GM12891 (cell line): ENCODE data around the gene CCN5.

Experiments
- DNase-seq: peaks from one replicate; pipeline ENCODE4 v3.0.0; 2011; ENCODE audit warnings: low spot score; ENCODE audit not compliant: insufficient read length
- FAIRE-seq: peaks from 2 replicates; lab custom pipeline; 2011; peaks lifted over from hg19 to GRCh38; lab: Jason Lieb, UNC
- PAX5 ChIP-seq: IDR thresholded peaks from 2 replicates; pipeline ENCODE4 v1.6.1; 2011; ENCODE audit warnings: low read length, moderate library complexity, mild to moderate bottlenecking; ENCODE audit not compliant: insufficient read depth, severe bottlenecking
- POLR2A ChIP-seq: IDR thresholded peaks from 2 replicates; pipeline ENCODE4 v1.6.1; 2011; ENCODE audit warnings: low read depth, low read length, control low read depth
- POLR2AphosphoS5 ChIP-seq: IDR thresholded peaks from 2 replicates; pipeline ENCODE4 v1.6.1; 2011; ENCODE audit warnings: low read depth, low read length, control low read depth
- POU2F2 ChIP-seq: IDR thresholded peaks from 2 replicates; pipeline ENCODE4 v1.6.1; 2011; ENCODE audit warnings: low read depth, mild to moderate bottlenecking, control low read depth, low read length, moderate library complexity
- SPI1 ChIP-seq: IDR thresholded peaks from 2 replicates; pipeline ENCODE4 v1.6.1; 2011; ENCODE audit warnings: low read depth, low read length, control low read depth
- TAF1 ChIP-seq: IDR thresholded peaks from 2 replicates; pipeline ENCODE4 v1.6.1; 2011; ENCODE audit warnings: low read depth, low read length, control low read depth

CCN5 gene

DNA sequence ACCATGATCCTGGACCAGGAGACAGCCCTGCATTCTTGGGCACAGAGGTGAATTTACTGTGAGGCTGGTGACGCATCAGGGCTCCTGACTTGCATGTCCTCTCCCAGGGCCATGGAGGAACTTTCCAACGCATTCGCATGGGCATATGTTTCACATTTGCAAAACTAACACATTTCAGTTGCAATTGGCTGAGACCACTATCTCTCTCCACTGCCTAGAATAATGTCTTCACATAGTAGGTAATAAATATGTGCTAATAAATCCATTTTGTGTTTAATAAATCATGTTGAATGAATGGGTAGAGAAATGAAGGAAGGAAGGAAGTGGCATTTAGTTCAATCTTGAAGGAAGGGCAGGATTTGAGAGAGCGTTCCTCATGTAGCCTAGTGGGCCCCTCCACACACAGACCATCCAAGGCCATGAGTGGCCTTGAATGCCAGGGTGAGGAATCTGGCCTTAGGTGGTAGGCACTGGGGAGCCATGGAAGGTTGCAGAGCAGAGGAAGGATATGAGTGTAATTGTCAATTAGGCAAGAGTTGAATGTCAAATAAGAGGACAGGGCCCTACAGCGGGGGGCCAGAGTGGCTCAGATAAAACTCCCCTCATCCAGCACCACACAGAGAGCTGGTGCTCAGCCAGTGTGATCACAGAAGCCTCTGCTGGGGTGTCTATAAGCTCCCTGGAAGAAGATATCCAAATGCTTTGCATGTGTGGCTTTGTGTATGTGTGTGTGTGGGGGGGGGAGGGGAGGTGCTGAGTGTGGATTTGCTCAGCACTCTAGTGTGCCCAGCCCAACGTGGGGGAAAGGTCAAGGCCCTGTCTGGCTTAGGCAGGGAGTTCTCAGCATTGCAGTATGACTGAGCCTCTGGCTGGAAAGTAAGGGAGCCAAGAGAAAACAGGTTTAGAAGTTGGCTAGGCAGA is 30.9 kb upstream of the CCN5 start:
- TF ChIP-seq SPI1 (no peak), PAX5 (no peak), TAF1 (no peak), POU2F2 (no peak), POLR2A (no peak), POLR2AphosphoS5 (no peak)
- FAIRE-seq (no peak), DNase-seq (no peak)

DNA sequence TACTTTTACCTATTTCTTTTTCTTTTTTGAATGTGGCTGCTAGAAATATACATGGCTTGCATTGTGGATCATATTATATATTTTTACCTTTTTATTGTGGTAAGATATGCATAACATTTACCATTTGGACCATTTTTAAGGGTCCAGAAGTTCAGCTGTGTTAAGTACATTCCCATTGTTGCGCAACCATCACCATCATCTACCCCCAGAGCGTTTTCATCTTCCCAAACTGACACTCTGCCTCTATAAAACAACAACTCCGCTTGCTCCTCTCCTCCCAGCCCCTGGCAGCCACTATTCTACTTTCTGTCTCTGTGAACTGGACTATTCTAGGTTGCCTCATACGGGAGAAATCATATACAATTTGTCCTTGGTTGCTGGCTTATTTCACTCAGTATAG is 28.2 kb upstream of the CCN5 start:
- TF ChIP-seq PAX5 (no peak), POLR2A (no peak), TAF1 (no peak), SPI1 (no peak), POLR2AphosphoS5 (no peak), POU2F2 (no peak)
- FAIRE-seq (no peak), DNase-seq (no peak)

DNA sequence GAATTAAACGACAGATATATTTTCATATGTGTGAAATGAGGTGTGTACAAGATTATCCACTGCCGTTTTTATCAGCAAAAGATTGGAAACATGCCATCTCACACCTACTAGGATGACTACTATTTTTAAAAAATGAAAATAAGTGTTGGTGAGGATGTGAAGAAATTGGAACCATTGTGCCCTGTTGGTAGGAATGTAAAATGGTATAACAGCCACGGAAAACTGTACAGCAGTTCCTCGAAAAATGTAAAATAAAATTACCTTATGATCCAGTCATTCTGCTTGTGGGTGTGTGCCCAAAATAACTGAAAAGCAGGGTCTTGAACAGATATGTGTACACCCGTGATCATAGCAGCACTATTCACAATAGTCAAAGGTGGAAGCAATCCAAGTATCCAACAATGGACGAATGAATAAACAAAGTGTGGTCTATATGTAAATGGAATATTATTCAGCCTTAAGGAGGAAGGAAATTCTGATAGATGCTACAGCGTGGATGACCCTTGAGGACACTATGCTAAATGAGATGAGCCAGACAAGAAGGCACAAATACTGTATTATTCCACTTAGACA is 27.0 kb upstream of the CCN5 start:
- no peak for TF ChIP-seq POLR2A
- no peak for TF ChIP-seq POU2F2
- TF ChIP-seq SPI1: no peak
- TF ChIP-seq POLR2AphosphoS5: no peak
- no peak for TF ChIP-seq TAF1
- FAIRE-seq (no peak), DNase-seq (no peak)

DNA sequence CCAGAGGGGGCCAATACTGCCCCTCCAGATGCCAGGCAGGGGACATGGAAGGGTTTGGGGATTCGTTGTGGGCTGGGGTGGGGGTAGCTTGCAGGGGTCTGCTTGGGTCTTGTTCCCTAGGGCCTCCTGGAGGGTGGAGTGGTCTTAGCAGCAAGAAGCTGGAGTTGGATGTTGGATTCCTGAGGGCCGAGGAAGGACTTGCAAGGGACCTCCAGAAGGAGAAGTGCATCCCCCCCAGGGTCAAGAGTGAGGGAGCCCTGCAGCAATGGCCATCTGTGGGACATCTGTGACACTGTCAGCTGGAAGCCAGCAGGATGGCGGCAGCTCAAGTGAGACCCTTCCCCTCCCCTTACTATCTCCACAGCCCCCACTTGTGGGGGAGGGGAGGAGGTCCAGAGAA is 25.4 kb upstream of the CCN5 start:
- no peak for TF ChIP-seq POLR2AphosphoS5
- no peak for TF ChIP-seq PAX5
- TF ChIP-seq TAF1: no peak
- TF ChIP-seq POU2F2: no peak
- no peak for TF ChIP-seq POLR2A
- no peak for TF ChIP-seq SPI1
- DNase-seq: no peak
- FAIRE-seq: no peak

DNA sequence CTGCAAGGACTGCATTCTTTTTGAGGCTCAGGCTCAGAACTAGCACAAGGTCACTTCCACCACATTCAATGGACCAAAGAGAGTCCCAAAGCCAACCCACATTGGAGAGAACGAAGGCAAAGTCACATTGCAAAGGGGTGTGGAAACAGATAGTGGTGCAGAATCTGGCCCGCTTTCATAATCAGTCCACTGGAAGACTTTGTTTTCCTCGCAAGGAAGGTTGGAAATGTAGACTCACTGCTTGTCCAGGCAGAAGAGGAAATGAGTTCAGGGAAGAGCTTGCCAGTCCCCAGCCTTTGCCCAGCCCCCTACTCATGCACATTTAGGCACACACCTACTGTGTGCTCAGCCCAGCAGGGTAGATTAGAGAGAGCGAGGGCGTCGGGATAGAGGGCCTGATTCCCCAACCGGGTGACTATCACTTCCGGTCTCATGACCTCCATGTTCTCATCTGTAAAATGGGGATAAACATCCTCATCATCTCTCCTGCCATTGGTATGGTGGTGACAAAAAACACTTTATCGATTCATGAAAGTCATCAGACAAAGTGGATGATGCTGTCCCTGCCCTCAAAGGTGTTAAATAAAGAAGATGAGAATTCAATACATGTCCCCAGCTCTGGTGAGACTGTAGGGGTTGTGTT is 24.3 kb upstream of the CCN5 start:
- no peak for FAIRE-seq
- no peak for DNase-seq
- TF ChIP-seq POU2F2 (no peak), POLR2AphosphoS5 (no peak), SPI1 (no peak), POLR2A (no peak), TAF1 (no peak), PAX5 (no peak)

DNA sequence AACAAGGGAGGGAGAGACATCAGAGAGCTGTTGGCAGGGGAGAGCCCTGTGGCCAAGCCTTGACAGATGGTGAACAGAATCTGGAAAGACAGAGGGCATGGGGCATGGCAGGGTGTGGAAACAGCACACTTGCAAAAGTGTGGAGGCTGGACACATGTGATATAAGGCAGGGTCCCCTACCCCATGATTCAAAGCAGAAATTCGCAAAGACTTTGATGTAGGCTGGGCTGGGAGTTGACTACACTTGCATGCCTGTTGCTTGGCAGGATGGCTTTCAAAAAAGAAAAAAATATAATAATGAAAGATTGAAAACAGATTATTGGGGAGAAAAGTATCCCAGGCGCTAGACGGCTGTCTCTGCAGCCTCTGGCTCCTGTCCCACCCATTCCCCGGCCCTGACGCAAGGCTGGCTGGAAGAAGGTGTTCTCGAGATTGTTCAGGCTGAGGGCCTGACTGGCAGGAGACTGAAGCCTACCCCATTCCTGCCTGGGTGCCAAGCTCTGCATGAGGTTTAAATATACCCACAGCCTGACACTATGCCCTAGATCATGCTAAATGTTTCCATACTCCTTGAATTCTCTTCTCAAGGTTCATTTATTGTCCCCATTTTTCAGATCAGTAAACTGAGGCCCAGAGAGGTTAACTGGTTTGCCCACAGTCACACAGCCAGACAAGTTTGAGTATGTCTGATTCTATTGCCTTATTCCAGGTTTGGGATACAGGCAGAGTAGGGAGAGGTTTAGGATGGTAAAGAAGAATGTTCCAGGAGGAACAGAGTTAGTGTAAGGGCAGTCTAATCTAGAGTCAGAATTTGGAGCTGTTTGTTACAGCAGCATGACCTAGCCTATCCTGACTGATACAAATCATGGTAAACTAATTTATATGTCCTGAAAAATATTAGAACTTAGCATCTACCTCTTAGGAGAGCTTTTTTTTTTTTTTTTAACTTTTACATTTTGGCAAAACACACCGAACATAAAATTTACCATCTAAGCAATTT is 23.4 kb upstream of the CCN5 start:
- TF ChIP-seq POU2F2 (no peak), PAX5 (no peak)
- DNase-seq (no peak), FAIRE-seq (no peak)

DNA sequence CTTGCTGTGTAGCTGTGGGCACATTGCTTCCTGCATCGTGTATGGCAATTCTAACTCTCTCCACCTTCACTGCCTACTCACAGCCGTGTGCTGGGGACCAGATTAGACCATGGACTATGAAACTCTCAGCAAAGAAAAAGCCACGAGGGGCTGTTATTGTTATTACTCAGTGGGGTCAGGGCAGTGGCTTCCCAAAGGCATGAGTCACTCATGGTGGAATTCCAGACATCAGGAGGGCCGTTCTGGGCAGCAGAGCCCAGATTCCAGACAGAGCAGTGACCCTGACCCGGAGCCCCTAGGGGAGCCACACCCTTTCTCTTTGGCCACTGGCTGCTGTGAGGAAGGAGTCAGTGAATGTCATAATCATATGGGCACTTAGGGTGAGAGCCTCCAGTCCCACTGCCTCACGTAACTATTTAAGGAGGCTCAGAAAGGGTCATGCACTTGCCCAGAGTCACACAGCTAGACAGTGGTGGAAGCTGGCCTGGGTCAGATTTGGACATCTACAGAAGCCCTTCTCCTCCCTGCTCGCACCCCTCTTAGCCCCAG is 22.2 kb upstream of the CCN5 start:
- DNase-seq (no peak), FAIRE-seq (no peak)
- TF ChIP-seq POLR2AphosphoS5 (no peak), TAF1 (no peak)

DNA sequence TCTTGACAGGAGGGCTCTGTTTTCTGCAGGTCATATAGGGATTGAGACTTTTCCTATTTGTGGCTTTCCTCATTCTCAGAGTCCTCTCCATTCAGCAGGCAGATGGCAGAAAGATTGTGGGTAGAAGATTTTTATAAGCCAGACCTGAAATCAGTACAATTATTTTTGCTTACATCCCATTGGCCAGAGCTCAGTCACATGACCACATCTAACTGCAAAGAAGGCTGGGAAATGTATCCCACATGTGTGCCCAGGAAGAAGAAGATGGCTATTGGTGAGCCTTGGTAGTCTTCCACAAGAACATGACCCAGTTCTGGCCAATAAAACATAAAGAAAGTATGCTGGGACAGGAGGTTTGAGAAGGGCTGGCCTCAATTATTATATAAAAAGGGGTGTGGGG is 21.5 kb upstream of the CCN5 start:
- FAIRE-seq (no peak), DNase-seq (no peak)
- TF ChIP-seq PAX5: no peak

DNA sequence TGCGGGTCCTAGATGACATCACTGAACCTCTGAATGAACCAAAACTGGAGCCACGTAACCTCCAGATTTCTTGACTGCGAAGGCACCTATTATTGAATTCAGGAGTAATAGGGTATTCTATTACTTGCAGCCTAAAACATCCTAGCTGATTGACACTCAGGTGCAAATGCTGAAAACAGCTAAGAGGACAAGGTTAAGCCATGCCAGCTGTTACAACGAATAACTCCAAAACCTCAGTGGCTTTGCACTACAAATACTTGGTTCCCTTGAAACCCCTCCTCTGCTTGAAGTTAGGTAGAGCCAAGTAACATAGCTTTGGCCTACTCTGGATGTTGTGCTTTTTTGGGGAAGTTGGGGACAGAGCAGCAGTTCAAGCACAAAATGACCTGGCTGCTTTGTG is 21.0 kb upstream of the CCN5 start:
- FAIRE-seq (no peak), DNase-seq (no peak)
- TF ChIP-seq TAF1 (no peak), POLR2AphosphoS5 (no peak)

DNA sequence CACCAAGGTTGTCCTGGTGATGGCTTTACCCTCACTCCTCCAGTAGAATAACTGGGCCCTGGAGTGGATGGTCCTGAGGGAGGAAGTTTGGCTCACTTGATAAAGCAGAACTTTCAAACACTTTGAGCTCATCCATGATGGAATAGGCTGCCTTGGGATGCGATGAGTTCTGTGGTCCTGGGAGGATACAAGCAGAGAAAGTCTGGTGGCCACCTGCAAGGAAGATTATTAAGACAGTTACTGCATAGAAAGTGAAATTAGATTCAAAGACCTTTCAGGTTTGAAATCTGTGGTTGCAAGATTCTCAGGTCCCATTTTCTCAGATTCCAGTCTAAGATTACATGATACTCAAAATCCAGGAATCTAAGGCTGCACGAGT is 19.9 kb upstream of the CCN5 start:
- TF ChIP-seq PAX5: no peak
- TF ChIP-seq POLR2AphosphoS5: no peak
- TF ChIP-seq TAF1: no peak
- DNase-seq: no peak
- FAIRE-seq: no peak
